ENCODE measurements around the gene RBMS3.
A peak's percentile ranks its signal among the peaks of the same experiment; 100 is the strongest.
"Not testable (repeated sequence)": the region's sequence is repeated elsewhere in the genome, so short reads cannot be mapped to it uniquely, and the experiment has no call there.

RBMS3 gene

GRCh38 chr3:29436612-29437323 is 155.9 kb downstream of the RBMS3 start:
- no peak for DNase-seq

- no peak for DNase-seq
Observed at GRCh38 chr3:29438580-29438979, 157.7 kb downstream of the RBMS3 start.

GRCh38 chr3:29440413-29441305 is 159.8 kb downstream of the RBMS3 start:
- DNase-seq, result no peak

GRCh38 chr3:29441422-29441821 is 160.6 kb downstream of the RBMS3 start:
- DNase-seq, result no peak

GRCh38 chr3:29447946-29448627 is 167.2 kb downstream of the RBMS3 start:
- DNase-seq, result no peak

- DNase-seq, result no peak
Observed at GRCh38 chr3:29451920-29452319, 171.0 kb downstream of the RBMS3 start.

- no peak for DNase-seq
Observed at GRCh38 chr3:29452934-29453283, 172.0 kb downstream of the RBMS3 start.

- peak in 9 of 14 donors; percentile 19 to 62 (median 43) for DNase-seq
Observed at GRCh38 chr3:29453284-29454001, 172.6 kb downstream of the RBMS3 start.

GRCh38 chr3:29454161-29454611 is 173.3 kb downstream of the RBMS3 start:
- DNase-seq, result peak in 1 of 14 donors; percentile 7

GRCh38 chr3:29456901-29457300 is 176.0 kb downstream of the RBMS3 start:
- no peak for DNase-seq

- DNase-seq, result no peak
Observed at GRCh38 chr3:29463304-29463703, 182.4 kb downstream of the RBMS3 start.

- no peak for DNase-seq
Observed at GRCh38 chr3:29465836-29466235, 185.0 kb downstream of the RBMS3 start.

- DNase-seq, result no peak
Observed at GRCh38 chr3:29466442-29466841, 185.6 kb downstream of the RBMS3 start.

GRCh38 chr3:29468187-29468586 is 187.3 kb downstream of the RBMS3 start:
- DNase-seq, result no peak

- not testable (repeated sequence) for DNase-seq
Observed at GRCh38 chr3:29473481-29474170, 192.8 kb downstream of the RBMS3 start.

- no peak for DNase-seq
Observed at GRCh38 chr3:29475305-29475840, 194.5 kb downstream of the RBMS3 start.

- no peak for DNase-seq
Observed at GRCh38 chr3:29475854-29476253, 195.0 kb downstream of the RBMS3 start.

GRCh38 chr3:29478611-29479010 is 197.7 kb downstream of the RBMS3 start:
- no peak for DNase-seq

- no peak for DNase-seq
Observed at GRCh38 chr3:29481249-29481648, 200.4 kb downstream of the RBMS3 start.

- DNase-seq, result no peak
Observed at GRCh38 chr3:29481969-29482767, 201.3 kb downstream of the RBMS3 start.

- DNase-seq, result no peak
Observed at GRCh38 chr3:29484633-29485032, 203.8 kb downstream of the RBMS3 start.

All from C1 segment of cervical spinal cord (tissue), 14 donors.